GM18951 (cell line): ENCODE results near the gene HMCN2.

ENCODE experiments used
- POLR2A ChIP-seq: IDR thresholded peaks from 4 replicates; pipeline ENCODE4 v1.6.1; 2011; ENCODE audit warnings: mild to moderate bottlenecking; ENCODE audit not compliant: insufficient read length, insufficient read depth; ENCODE audit errors: extremely low read depth
- in situ Hi-C: fragments of 300-500 bp; cut with MboI; formaldehyde crosslinking; loops from one replicate; pipeline ENCODE4 v1.12.0; 2022; ENCODE audit warnings: low sequenced_read_pairs, mixed read lengths, inconsistent platforms; ENCODE audit not compliant: unreplicated experiment

The HMCN2 gene

GRCh38 chr9:130309689-130310455 lies 44.3 kb downstream of the HMCN2 start:
- TF ChIP-seq POLR2A = no peak
- in situ Hi-C loops = no loop called here

GRCh38 chr9:130310456-130310855 lies 44.9 kb downstream of the HMCN2 start:
- in situ Hi-C loops = no loop called here
- TF ChIP-seq POLR2A = no peak

- in situ Hi-C loops = no loop called here
- no peak for TF ChIP-seq POLR2A
Observed at GRCh38 chr9:130311003-130311402, 45.4 kb downstream of the HMCN2 start.

- TF ChIP-seq POLR2A = no peak
- in situ Hi-C loops = no loop called here
Observed at GRCh38 chr9:130311408-130312140, 46.0 kb downstream of the HMCN2 start.

- in situ Hi-C loops = no loop called here
- no peak for TF ChIP-seq POLR2A
Observed at GRCh38 chr9:130313103-130313858, 47.7 kb downstream of the HMCN2 start.

GRCh38 chr9:130315446-130316226 lies 50.1 kb downstream of the HMCN2 start:
- in situ Hi-C loops = no loop called here
- no peak for TF ChIP-seq POLR2A

- TF ChIP-seq POLR2A = no peak
- in situ Hi-C loops = no loop called here
Observed at GRCh38 chr9:130316430-130316829, 50.9 kb downstream of the HMCN2 start.

- no peak for TF ChIP-seq POLR2A
- in situ Hi-C loops = no loop called here
Observed at GRCh38 chr9:130319300-130319699, 53.7 kb downstream of the HMCN2 start.

GRCh38 chr9:130319944-130320712 lies 54.6 kb downstream of the HMCN2 start:
- in situ Hi-C loops = no loop called here
- no peak for TF ChIP-seq POLR2A

- TF ChIP-seq POLR2A = no peak
- in situ Hi-C loops = no loop called here
Observed at GRCh38 chr9:130320723-130321481, 55.3 kb downstream of the HMCN2 start.

- TF ChIP-seq POLR2A = no peak
- in situ Hi-C loops = no loop called here
Observed at GRCh38 chr9:130321539-130321938, 56.0 kb downstream of the HMCN2 start.
